NCI-H2107 treated with DMSO at 0.1 percent for 48 hours (cell line): ENCODE data around the gene EBF4.
"Not testable (repeated sequence)": the region's sequence is repeated elsewhere in the genome, so short reads cannot be mapped to it uniquely, and the experiment has no call there.

Experiments used
- DNase-seq: peaks from one replicate; lab custom pipeline; 2025; ENCODE audit not compliant: unreplicated experiment; lab: John Stamatoyannopoulos, UW

EBF4 gene

DNA sequence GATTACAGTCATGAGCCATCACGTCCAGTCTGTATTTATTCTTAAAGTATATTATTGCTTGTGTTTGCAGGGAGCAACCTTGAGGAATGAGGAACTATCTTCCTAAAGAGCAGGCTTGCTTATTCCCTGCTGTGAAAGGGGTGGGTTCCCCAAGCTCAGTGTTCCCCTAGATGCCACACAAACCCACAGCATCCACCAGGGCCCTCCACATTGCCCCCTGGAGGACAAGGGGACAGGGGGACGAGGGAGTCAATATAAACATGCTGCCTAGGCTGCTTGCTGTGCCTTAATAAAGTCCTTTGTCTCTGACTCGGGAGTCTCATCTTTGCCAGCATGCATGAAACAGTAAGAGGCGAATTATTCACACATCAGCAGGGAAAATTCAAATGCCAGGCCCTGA is 20.6 kb upstream of the EBF4 start:
- no peak for DNase-seq

DNA sequence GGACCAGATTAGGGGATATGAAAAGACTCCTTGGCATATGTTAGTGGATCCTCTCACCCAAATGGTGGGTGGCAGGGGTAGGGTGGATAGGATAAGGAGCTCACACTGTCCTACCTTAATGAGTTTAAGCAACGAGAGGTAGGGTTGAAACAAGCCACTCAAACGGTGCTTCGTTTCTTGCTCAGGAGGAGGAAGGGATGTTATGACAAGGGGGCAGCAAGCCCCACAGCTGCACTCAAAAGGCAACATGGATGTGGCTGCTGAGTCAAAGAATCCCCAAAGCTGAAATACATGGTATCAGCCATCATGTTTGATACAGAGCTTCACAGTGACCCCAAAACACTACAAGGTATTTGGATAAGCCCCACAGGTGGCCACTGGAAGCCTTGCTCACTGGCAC is 20.1 kb upstream of the EBF4 start:
- no peak for DNase-seq

DNA sequence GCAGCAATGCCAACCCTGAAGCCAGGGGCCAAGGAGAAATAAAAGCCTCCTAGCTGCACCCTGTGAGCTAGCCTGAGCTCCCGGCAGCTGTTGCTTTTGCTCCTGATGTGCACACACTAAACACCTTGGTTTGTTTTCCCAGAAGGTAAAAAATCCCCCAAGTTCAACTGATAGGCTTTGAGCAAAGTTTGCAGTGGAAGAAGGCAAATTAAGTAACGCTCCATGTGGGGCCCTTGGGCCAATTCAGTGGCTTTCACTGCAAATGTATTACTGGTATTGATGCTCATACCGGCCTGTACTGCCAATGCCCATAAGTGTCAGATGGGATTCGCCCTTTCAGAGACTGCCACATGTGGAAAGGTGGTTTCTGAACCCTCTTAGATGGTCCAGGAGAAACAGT is 19.1 kb upstream of the EBF4 start:
- DNase-seq, result no peak

DNA sequence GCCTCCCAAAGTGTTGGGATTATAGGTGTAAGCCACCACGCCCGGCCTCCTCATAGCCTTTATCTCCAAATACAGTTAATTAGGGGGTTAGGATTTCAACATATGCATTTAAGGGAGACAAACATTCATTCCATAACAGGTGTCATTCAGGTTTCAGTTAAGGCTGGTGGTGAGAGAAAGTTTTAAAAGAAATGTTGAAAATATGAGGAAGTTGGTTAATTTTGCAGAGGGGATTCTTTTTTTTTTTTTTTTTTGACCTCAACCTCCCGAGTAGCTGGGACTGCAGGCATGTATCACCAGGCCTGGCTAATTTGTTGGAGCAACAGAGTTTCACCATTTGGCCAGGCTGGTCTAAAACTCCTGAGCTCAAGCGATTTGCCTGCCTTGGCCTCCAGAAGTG is 12.5 kb upstream of the EBF4 start:
- no peak for DNase-seq

GRCh38 chr20:2682040-2682439 is 10.5 kb upstream of the EBF4 start:
- not testable (repeated sequence) for DNase-seq

DNA sequence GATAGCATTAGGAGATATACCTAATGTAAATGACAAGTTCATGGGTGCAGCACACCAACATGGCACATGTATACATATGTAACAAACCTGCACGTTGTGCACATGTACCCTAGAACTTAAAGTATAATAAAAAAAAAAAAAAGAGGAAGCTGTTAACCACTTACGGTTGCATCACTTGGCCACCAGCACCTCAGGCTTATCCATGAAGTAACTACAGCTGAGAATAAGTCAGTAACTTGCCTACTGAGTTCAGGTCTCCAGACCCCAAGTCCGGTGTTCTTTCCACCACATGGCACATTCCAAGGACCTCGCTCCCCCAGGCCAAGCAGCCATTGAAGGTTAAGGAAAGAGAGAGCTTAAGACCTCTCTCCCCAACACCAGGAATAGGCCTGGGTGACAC is 7.8 kb upstream of the EBF4 start:
- DNase-seq, result not testable (repeated sequence)

GRCh38 chr20:2687514-2687913 is 5.1 kb upstream of the EBF4 start:
- no peak for DNase-seq

GRCh38 chr20:2688041-2688591 is 4.5 kb upstream of the EBF4 start:
- DNase-seq, result no peak

DNA sequence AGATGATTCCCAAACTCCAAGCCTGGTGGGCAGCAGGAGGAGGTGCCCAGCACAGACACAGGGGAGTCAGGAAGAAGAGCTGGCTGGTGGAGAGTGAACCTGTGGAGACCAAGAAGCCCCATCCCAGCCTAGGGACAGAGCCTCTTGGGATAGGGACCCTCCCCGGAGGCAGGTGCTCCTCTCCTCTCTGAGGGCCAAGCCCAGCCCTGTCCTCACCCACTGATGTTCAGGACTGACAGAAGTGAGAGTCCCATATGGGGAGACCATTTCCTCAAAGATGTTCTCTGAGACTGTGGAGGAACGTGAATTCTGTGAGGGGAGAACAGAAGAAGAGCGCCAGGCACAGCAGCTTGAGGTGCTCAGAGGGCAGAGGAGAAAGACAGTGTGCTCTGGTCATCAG is 2.4 kb upstream of the EBF4 start:
- DNase-seq, result no peak

GRCh38 chr20:2690718-2691117 is 1.9 kb upstream of the EBF4 start:
- DNase-seq, result no peak

- no peak for DNase-seq
These were observed 1.5 kb upstream of the EBF4 start for GRCh38 chr20:2691127-2691526.

DNA sequence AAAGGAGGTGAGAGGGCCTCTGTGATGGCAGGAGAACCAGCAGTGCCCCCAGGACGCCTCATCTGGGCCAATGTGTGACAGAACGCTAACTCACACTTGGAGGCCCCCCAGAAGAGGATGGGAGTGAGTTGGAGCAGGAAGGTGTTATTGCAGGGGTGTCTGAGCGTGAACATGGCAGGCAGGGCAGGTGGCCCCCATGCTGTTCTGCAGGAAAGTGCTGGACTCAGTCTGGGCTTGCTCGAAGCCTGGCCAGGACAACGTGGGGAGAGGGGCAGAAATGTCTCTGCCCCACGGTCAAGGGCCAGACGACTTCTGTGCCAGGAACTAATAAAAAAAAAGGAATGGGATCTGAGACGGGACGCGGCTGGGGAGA is 931 bp upstream of the EBF4 start:
- DNase-seq, result no peak

- no peak for DNase-seq
These were observed 306 bp downstream of the EBF4 start for GRCh38 chr20:2692886-2693285.

- DNase-seq, result no peak
These were observed 867 bp downstream of the EBF4 start for GRCh38 chr20:2693286-2694007.

DNA sequence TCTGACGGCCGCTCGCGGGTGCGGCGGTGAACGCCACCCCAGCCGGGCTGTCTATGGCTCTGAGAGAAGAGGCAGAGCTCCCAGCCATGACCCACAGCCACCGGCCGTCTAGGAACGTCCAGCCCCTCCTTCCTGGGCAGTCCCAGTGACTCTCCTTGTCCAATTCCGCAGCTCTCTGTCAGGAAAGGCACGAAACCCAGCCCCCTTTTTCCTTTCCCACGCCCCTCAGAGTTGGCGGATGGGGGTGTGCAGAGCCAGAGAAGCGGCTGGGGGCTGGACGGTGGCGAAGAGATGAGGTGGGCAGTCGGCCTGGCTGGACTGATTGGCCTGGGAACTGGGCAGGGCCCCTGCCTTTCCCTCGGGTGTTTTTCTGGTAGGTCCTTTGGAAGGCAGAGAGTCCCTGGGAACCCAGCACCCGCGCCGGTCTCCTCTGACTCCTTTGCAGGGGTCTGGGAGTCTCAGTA is 1.5 kb downstream of the EBF4 start:
- no peak for DNase-seq

- no peak for DNase-seq
These were observed 1.9 kb downstream of the EBF4 start for GRCh38 chr20:2694519-2694918.

- DNase-seq, result no peak
These were observed 2.8 kb downstream of the EBF4 start for GRCh38 chr20:2695206-2695983.

DNA sequence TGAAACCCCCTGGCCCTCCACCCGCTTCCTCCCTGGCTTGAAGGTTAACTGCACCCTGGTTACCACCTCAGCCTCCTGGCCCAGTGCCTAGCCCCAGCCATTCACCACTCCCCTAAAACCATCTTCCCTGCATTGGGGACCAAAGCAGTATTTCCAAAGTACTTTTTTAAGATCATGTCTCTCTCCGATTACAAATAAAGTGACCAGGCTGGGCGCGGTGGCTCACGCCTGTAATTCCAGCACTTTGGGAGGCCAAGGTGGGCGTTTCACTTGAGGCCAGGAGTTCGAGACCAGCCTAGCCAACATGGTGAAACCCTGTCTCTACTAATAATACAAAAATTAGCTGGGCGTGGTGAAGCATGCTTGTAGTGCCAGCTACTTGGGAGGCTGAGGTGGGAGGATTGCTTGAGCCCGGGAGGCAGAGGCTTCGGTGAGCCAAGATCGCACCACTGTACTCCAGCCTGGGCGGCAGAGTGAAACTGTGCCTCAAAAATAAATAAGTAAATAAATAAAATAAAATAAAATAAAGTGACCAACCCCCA is 3.5 kb downstream of the EBF4 start:
- not testable (repeated sequence) for DNase-seq

DNA sequence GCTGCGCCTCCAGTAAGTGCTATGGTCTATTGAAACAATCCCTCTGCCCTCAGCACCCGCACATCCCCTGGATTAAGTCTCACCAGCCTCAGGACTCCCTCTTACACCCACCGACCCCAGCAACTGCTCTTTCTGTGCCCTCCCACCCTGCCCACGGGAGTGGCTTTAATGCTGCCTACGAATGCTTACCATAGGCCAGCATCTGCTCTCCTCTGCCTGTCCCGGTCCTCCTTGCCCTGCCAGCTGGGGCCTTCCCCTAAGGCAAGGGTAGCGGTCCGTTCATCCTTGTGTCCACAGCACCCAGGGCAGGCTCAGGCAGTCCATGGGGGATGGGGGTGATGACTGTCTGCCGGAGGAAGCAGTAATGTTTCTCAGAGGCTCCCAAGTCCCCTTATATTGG is 4.1 kb downstream of the EBF4 start:
- DNase-seq, result no peak

DNA sequence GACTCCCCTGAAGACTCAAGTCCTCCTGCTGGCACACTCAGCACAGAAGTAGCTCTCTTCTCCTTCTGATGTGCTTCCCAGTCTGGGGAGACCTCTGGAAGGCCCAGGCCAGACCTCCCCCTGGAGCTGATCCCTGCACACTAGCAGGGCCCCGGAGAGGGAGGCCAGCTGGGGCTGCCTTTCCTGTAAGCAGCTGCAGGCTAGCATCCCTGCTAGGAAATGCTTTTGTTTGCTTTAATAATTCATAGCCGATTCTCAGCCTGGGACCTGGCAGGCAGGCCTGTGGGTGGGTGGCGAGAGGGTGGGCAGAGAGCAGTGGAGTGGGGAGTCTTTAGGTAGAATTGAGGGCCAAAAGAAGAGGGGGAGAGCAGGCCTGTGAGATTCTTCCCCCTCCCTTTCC is 5.2 kb downstream of the EBF4 start:
- no peak for DNase-seq

DNA sequence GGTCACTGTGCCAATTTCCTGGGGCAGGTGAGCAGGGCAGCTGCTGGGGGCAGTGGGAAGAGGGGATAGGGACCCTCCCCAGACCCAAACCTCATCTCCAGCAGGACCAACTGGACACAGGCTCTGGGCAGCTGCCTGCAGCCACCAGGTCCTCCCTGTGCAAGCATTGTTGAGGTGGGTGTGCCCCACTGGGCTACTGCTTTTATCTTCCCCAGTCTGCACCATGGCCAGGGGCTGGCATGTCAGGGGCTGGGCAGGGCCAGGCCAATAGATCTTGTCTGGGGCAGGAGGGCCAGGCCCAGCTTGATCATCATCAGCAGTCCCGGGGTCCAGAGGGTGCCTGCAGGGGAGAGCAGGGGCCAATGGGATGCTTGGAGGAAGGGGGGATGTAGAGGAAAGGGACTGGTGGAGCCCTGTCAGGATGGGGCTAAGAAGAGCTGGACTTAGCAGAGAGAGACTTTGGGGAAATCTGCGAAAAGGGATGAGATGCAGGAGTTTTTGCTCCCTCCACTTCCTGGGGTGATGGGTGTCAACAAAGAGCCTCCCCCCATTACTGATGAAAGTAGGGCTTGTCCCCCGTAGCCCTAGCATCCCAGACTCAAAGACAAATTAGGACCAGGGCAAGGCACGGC is 5.7 kb downstream of the EBF4 start:
- no peak for DNase-seq

GRCh38 chr20:2698912-2699311 is 6.3 kb downstream of the EBF4 start:
- no peak for DNase-seq
